GM18520 (cell line): ENCODE data around the gene ZHX3.

Source experiments
- ATAC-seq: cut with Tn5 transposase; IDR thresholded peaks from one replicate; pipeline ENCODE4 v1.9.1; 2021; ENCODE audit not compliant: unreplicated experiment

ZHX3 gene

DNA sequence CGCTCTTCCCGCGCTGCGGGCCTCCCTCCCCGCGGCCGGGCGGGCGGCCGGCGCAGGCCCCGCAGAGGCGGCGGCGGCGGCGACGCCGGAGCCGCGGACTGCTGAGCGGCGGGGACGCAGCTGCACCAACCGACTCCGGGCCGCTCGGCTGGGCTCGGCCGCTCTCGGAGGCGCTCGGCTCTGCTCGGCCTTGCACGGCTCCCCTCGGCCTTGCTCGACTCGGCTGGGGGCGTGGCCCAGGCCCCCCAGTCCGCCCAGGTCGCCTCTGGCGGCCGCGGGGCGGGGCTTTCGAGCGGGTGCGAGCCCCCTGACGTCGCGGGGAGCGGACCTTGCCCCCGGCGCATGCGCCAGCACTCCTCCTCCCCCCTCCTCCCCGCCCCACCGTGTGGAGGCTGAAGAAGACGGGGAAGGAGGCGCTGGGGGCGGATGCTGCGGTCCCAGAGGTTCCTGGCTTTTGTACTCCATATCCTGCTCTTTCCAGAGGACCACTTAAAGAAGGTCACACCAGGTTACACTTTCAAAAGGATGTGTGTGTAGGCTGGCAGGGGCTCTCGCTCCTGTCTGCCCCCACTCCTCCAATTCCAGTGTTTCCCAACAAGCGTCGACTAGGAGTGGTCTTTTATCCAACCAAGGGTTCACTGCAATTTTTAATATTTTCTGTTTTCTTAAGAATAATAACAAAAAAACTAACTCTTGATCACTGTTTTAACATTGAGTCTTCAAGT is at the start of gene ZHX3:
ZHX3 (minus strand) TSS at position 186 of the 725 bp plus-strand sequence. CDS start 112,815 bp downstream, outside the sequence.
- ATAC-seq, result peak; percentile 93

DNA sequence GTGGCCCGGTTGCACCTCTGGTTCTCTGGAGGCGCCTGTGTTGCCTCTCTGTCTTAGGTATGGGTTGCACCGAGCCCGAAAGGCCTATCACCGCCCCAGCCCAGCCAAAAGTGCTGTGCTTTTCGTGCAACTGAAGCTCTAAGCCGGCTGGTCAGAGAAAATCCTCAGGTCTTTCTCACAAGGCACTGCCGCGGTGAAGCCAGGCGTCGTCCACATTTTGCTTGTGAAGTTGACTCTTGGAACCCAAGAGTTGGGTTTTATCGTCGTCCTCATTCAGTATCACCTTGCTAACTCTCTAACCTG is 49.8 kb upstream of the ZHX3 start:
- no peak for ATAC-seq

GRCh38 chr20:41366546-41367392 is 49.2 kb upstream of the ZHX3 start, which contains the start of gene EMILIN3:
Gene EMILIN3, minus strand, starts transcription at chr20:41366818. Its CDS starts 184 bp downstream, at chr20:41366634.
- ATAC-seq, result no peak

DNA sequence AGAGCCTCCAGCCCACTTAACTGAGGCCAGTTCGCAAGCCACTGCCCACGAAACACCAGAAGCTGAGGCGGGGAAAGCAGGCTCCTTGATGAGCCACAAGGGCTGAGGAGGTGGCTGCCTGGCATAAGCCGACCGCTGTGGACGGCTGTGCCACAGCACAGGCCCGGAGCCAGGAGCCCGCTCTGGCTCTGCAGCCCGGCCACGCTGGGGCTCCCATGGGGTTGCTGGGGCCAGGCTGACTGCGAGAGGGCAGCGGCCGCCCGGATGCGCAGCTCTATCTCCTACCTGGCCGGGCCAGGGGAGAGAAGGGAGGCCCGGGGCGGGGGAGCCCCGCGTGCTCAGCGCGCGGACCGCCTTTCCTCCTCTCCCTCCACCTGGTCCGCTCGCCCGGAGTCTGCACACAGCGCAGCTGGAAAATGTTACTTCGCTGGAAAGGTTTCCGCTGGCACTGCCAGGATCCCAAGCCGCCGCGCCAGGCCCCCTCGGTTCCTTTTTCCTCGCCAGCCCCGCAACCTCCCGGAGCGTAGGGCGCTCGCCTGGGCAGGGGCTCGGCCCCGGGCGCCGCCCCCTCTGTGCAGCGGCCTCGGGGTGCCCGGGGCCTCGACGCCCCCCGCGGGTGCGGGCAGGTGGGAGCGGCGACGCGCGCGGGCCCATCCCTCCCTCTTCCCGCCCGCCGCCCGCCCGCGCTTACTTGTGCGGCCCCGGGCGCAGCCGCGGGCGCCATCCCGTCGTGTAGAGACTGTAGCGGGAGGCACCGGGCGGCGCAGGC is 48.4 kb upstream of the ZHX3 start:
- ATAC-seq, result no peak

- ATAC-seq, result no peak
Measured at GRCh38 chr20:41364967-41365765, 47.6 kb upstream of the ZHX3 start.

DNA sequence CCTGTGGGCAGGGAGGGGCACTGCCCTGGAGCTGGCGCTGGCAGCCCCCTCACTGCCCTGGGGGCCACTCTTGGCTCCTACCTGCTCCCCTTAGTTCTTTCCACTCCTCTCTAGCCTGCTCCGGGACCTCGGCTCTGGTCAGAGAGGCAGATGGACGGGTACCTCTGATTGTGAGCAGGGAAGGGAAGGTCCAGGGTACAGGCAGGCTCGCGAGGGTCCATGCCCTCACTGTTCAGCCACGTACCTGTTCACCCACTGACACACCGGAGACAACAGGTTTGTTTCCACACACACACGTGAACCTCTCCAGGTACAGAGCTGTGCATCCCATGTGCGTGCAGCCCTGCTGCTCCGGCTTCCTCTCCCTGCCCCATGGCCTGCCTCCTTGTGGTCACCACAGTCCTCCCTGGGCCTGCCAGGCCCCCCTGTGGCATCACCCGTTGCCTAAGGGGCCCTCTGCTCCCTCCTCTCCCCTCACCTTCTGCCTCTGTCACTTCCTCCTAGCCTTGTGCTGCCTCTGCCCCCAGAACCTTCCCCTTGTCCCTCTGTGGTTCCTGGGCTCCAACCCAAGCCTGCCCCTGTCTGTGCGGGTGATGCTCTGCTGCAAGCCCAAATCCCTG is 46.8 kb upstream of the ZHX3 start:
- ATAC-seq, result no peak

DNA sequence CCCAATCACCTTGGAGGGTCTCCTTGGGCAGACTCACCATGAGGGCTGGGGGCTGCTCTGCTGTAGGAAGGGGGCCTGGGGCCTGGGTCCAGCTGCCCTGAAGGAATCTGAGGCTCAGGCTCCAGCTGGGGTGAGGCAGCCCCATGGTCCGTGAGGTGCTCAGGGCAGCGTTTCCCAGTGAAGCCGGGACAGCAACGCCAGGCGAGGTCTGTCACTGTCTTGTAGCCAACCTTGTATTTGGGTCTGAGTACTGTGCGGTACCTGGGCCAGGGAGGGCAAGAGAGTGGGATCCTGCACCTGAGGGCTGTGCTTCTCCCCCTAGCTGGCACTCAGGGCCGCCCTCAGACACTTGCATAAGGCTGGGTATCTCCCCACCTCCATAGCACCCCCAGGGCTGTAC is 46.1 kb upstream of the ZHX3 start:
- ATAC-seq, result no peak

DNA sequence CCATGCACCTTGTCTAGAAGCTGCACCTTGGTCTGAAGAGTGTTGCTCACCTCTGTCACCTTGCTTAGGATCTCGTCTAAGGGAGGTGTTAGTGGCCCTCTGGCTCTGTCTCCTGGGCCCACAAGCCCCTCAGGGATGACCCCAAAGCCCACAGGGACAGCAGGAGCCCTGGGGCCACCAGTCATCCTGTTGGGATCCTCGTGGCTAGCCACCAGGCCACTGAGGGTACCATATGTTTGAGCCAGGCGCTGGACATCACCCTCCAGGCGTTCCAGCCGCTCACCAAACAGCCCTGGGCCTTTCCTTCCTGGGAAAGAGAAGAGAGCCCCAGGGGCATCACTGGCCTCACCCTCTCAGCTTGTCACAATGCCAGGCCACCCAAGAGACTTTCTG is 45.2 kb upstream of the ZHX3 start:
- no peak for ATAC-seq

DNA sequence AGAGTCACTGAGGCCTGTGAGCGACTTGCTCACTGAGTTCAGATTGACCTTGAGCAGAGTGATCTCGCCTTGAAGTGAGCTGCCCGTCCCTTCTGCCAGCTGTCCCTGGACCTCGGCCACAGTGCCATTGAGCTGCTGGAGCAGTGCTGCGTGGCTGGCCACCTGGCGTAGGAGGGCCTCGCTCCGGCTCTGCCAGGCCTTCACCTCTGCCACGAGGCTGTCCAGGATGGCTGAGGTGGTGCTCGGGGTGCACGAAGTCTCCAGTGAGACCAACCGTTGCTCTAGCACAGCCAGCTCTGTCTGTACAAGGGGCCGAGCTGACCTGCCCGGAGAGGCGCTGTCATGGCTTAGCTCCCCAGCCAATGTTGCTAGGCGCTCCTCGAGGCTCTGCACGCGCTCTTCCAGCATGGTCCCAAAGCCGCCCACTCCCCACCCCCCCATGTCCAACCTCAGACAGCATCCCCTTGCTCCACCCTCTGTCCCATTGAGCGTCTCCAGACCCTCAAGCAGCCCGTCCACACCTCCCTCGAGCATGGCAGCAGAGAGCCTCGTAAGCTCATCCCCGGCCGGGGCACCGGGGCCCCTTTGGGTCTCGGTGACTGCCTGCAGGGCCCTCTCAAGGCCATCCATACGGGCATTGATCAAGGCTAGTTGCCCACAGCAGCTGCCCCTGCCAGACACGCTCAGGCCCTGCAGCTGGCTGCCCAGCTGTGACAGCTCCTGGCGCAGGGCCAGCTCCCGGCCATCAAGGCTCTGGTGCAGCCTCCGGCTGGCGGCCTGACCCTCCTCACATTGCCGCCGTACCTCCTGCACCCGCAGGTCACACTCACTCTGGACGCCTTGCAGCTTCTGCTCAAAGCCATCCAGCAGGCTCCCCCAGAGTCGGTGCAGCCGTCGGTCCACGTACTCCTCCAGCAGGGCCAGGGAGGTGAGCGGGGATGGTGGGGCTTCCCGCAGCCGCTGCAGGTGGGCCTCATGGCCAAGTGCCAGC is 44.5 kb upstream of the ZHX3 start:
- ATAC-seq, result no peak

GRCh38 chr20:41360831-41361756 is 43.6 kb upstream of the ZHX3 start:
- ATAC-seq, result no peak

- no peak for ATAC-seq
Measured at GRCh38 chr20:41359541-41360011, 42.0 kb upstream of the ZHX3 start.

DNA sequence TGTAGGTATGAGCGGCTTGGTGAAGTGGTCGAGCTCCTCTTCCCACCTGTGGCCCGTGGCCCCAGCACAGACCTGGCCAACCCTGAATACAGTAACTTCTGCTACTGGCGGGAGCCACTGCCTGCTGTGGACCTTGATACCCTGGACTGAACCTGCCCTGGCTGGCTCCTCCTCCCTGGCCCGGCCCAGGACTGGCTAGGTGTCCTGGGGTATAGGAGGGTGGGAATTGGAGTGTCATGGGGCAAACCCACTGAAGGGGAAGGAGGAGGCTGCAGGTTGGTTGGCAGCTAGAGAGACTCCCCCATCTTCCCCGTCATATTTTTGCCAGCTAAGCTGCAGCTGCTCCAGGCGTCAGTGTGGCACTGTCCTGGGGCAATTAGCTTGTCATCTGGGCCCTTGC is 41.2 kb upstream of the ZHX3 start:
- no peak for ATAC-seq

DNA sequence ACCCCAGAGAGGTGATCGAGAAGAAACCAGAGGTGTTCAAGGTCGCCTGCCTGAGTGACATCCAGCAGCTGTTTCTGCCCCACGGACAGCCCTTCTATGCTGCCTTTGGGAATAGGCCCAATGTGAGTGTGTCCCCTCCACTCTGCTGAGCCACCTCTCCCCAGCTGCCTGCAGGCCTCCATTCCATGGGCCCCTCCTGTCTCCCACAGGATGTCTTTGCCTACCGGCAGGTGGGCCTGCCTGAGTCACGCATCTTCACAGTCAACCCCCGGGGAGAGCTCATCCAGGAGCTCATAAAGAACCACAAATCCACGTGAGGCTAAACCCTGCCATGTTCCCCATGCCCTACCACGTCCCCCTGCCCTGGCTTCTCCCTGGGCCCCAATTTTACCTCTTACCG is 40.7 kb upstream of the ZHX3 start:
- no peak for ATAC-seq

DNA sequence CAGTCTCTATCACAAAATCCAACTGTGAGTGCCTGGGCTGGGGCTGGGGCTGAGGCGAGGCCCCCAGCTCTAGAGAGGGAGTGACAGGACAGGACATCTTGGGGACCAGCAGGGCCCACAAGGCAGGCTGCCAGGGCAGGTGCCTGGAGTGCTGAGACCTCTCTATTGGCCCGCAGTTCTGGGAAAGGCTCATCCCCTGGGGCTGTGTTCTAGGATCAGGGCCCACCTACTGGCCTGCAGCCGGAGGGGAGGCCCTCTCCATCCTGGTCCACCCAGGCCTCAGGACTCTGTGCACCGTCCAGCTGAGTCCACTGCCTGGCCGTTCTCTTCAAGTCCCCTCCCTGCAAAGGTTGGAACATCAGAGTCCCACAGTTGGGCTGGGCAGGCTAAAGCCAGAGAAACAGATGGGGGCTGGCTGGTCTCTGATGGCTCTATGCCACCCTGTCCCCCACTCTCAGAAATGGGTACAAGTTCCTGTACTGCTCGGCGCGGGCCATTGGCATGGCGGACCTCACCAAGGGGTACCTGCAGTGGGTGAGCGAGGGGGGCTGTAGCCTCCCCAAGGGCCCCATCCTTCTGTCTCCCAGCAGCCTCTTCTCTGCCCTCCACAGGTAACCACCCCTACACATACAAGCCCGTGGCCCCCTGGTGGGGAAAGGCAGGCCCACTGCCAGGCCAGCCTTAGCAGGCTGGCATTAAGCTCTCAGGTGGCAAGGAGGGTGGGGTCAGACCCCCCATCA is 40.1 kb upstream of the ZHX3 start:
- no peak for ATAC-seq

DNA sequence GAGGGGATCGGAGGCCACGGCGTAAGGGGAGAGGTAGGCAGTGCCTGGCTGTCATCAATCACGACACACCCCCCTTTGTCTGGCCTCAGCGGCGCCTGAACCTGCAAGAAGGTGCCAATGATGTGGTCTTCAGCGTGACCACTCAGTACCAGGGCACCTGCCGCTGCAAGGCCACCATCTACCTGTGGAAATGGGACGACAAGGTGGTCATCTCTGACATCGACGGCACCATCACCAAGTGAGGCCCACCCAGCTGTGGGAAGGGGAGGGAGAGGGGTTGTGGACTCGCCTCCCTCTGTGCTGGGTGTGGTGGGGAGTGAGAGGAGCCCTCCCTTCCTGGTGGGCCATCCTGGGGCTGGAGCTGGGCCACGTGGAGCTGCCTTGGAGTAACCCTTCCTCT is 39.4 kb upstream of the ZHX3 start:
- ATAC-seq, result no peak

DNA sequence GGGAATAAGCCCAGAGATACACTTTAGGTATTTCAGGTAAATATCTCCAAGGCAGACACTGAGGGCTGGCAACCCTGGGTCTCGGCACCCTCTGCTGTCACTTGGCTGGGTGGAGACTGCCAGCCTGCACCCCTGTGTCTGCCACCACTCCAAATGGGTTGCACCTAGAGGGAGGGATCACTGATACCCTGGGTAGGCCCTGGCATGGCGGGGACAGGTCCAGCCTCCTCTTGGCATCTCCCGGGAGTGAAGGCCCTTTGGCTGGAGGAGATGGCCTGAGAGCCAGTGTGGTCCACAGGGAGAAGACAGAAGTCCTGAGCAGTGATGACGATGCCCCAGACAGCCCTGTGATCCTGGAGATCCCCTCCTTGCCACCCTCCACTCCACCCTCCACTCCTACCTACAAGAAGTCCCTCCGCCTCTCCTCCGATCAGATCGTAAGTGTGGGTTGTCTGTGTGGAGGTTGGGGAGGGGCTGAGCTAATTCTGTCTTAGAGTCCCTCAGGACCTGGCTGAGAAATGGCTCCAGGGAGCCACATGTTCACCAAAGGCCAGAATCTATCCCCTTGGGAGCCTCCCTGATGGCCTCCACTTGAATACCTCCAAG is 38.2 kb upstream of the ZHX3 start:
- ATAC-seq, result no peak

- ATAC-seq, result no peak
Measured at GRCh38 chr20:41355192-41355591, 37.7 kb upstream of the ZHX3 start.
